Natural killer cell (primary cell): ENCODE data around the gene RBPJL. TPM values are rescaled to one million over a fixed set of nuclear protein-coding genes. Genes with fewer than 3 reads are reported as not detected.

ENCODE experiments used
- ATAC-seq, 3 donors: fragments of 150-1000 bp in 2 of 3; fragments of 200-7000 bp in 1 of 3; cut with Tn5 transposase; 1 replicate in 1 of 3; 2 replicates in 2 of 3; pipeline ENCODE4 v1.10.0; 2021; ENCODE audit warnings: mild to moderate bottlenecking in 2 of 3, moderate library complexity in 2 of 3
- DNase-seq, 2 donors: peaks; one replicate each; pipeline versions ENCODE4 v3.0.0 to v3.0.0-alpha.2; 2013 to 2021; ENCODE audit warnings: mixed read lengths in 1 of 2
- H3K27ac ChIP-seq: one replicate; pipeline ENCODE4 v1.5.1; 2013; ENCODE audit warnings: mild to moderate bottlenecking, low read length
- H3K27me3 ChIP-seq: one replicate; pipeline ENCODE4 v1.6.1; 2013; ENCODE audit warnings: low read length; ENCODE audit not compliant: control insufficient read depth, insufficient read depth
- H3K36me3 ChIP-seq: one replicate; pipeline ENCODE4 v1.6.1; 2013; ENCODE audit warnings: low read length; ENCODE audit not compliant: control insufficient read depth, insufficient read depth
- H3K4me1 ChIP-seq: one replicate; pipeline ENCODE4 v1.6.1; 2013; ENCODE audit warnings: low read length; ENCODE audit not compliant: control insufficient read depth, insufficient read depth
- H3K4me3 ChIP-seq: one replicate; pipeline ENCODE4 v1.5.1; 2013; ENCODE audit warnings: low read length
- H3K9me3 ChIP-seq: one replicate; pipeline ENCODE4 v1.6.1; 2013; ENCODE audit warnings: low read length; ENCODE audit not compliant: control insufficient read depth, insufficient read depth
- H3K27ac Mint-ChIP-seq, 2 donors: one replicate each; pipeline ENCODE4 v1.8.0; 2022; ENCODE audit warnings: mild to moderate bottlenecking in 2 of 2, mixed read lengths in 2 of 2, moderate library complexity in 1 of 2
- H3K27me3 Mint-ChIP-seq, 2 donors: one replicate each; pipeline ENCODE4 v1.8.0; 2022; ENCODE audit warnings: low read depth in 2 of 2, mixed read lengths in 2 of 2
- H3K36me3 Mint-ChIP-seq: one replicate; pipeline ENCODE4 v1.8.0; 2022; ENCODE audit warnings: mixed read lengths
- H3K4me1 Mint-ChIP-seq, 2 donors: one replicate each; pipeline ENCODE4 v1.8.0; 2022; ENCODE audit warnings: mixed read lengths in 2 of 2
- H3K4me3 Mint-ChIP-seq: one replicate; pipeline ENCODE4 v1.8.0; 2022; ENCODE audit warnings: mild to moderate bottlenecking, moderate library complexity, mixed read lengths
- H3K9me3 Mint-ChIP-seq, 2 donors: one replicate each; pipeline ENCODE4 v1.8.0; 2022; ENCODE audit warnings: mixed read lengths in 2 of 2
- WGBS: methylation state at CpG from one replicate; pipeline ENCODE4 v1.1.7; 2013; ENCODE audit warnings: missing lambda C conversion rate; ENCODE audit not compliant: insufficient coverage; 5-methylcytosine and 5-hydroxymethylcytosine counted together
- intact Hi-C: fragments of 100-400 bp; cut with micrococcal nuclease; formaldehyde crosslinking; loops from one replicate; pipeline ENCODE4 v1.14.2; 2022
- total RNA-seq, 4 donors: library from RNA; stranded (reverse); fragments of 120-200 nt in 1 of 4; gene quantifications; one replicate each; pipeline versions ENCODE4 v1.2.3 to v1.2.4, GENCODE V29; 2013 to 2022
- TF ChIP-seq, protein P1 (sequence below): fragments of 200-600 bp; IDR thresholded peaks from one replicate; pipeline ENCODE4 v1.8.0; 2022; ENCODE audit warnings: antibody characterized with exemption

The RBPJL gene
- total RNA-seq, 3 donors from 2014 or later (not counting 1 experiment from before 2014, with no cell fraction given): not detected

DNA sequence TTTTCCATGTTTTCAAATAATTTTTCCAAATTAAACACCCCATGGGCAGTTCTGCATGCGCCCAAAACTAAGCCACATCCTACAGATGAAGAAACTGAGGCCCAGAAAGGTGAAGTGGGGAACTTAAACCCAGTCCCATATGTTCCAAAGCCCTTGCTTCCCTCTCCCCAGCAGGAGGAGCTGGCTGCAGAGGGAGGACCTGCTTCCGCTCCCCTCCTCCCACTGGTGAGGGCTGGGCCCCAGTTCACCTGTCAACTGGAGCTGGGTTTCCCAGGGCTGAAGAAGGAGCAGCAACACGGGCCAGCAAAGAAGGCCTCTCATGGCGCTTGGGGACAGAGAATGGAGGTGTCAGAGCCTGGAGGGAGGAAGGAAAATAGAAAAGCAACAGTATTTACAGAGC lies 1.4 kb upstream of the RBPJL start:
- TF ChIP-seq, protein P1, sequence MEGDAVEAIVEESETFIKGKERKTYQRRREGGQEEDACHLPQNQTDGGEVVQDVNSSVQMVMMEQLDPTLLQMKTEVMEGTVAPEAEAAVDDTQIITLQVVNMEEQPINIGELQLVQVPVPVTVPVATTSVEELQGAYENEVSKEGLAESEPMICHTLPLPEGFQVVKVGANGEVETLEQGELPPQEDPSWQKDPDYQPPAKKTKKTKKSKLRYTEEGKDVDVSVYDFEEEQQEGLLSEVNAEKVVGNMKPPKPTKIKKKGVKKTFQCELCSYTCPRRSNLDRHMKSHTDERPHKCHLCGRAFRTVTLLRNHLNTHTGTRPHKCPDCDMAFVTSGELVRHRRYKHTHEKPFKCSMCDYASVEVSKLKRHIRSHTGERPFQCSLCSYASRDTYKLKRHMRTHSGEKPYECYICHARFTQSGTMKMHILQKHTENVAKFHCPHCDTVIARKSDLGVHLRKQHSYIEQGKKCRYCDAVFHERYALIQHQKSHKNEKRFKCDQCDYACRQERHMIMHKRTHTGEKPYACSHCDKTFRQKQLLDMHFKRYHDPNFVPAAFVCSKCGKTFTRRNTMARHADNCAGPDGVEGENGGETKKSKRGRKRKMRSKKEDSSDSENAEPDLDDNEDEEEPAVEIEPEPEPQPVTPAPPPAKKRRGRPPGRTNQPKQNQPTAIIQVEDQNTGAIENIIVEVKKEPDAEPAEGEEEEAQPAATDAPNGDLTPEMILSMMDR: no peak
- no peak overlapping the region for H3K4me3 ChIP-seq
- no peaks in the 10 kb centered on the region for H3K36me3 ChIP-seq
- intact Hi-C loops: no loop called here
- H3K9me3 Mint-ChIP-seq: no peaks in the 10 kb centered on the region
- no peak overlapping the region for H3K4me3 Mint-ChIP-seq
- no peaks in the 10 kb centered on the region for H3K4me1 Mint-ChIP-seq
- H3K9me3 ChIP-seq: no peaks in the 10 kb centered on the region
- no peak overlapping the region for H3K27ac Mint-ChIP-seq
- no peaks in the 10 kb centered on the region for H3K36me3 Mint-ChIP-seq
- no peak overlapping the region for H3K27ac ChIP-seq
- no peaks in the 10 kb centered on the region for H3K4me1 ChIP-seq
- peaks cover 5% of the 10 kb centered on the region for H3K27me3 ChIP-seq
- ATAC-seq (no peak), DNase-seq (no peak)
- H3K27me3 Mint-ChIP-seq: peaks cover 28 to 36% of the 10 kb centered on the region in 2 donors
- 80% methylated on average over 4 of the region's 4 CpGs for WGBS

DNA sequence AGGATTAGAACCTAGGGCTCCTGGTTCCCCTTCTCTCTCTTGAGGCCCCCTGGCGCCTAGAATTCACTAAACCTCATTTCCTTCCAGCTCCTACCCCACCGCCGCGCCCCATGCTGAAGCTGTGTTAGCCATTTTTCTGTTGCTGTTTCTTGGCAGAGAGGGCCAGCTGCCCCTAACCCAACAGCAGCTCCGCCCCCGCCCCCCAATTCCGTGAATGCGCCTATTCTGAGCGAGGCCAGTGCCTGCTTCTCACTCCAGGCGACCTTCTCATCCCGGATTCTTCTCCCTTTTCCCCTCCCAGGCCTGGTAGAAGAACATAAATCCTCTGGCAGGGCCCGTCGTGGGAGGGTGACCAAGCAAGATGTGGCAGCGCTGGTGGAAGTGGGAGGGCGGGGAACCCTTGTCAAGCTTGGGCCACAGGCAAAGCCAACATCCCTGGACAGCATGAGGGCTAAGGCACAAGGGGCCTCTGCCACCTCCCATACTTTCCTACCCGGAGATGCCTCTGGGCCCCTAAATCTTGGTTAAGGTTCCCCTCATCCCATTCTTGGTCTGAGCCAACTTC lies 518 bp downstream of the RBPJL start:
- Histone ChIP-seq H3K27ac (no peak overlapping the region), H3K9me3 (no peaks in the 10 kb centered on the region), H3K36me3 (no peaks in the 10 kb centered on the region), H3K4me1 (peaks cover 3% of the 10 kb centered on the region), H3K27me3 (peaks cover 6% of the 10 kb centered on the region), H3K4me3 (no peak overlapping the region)
- ATAC-seq (no peak), DNase-seq (no peak)
- Mint-ChIP-seq H3K27me3 (peaks cover 39 to 48% of the 10 kb centered on the region in 2 donors), H3K4me3 (no peak overlapping the region), H3K27ac (no peak overlapping the region), H3K36me3 (no peaks in the 10 kb centered on the region), H3K9me3 (no peaks in the 10 kb centered on the region), H3K4me1 (peaks cover 0 to 6% of the 10 kb centered on the region in 2 donors)
- intact Hi-C loops: no loop called here
- 62% methylated on average over 12 of the region's 16 CpGs for WGBS
- TF ChIP-seq, protein P1: no peak

DNA sequence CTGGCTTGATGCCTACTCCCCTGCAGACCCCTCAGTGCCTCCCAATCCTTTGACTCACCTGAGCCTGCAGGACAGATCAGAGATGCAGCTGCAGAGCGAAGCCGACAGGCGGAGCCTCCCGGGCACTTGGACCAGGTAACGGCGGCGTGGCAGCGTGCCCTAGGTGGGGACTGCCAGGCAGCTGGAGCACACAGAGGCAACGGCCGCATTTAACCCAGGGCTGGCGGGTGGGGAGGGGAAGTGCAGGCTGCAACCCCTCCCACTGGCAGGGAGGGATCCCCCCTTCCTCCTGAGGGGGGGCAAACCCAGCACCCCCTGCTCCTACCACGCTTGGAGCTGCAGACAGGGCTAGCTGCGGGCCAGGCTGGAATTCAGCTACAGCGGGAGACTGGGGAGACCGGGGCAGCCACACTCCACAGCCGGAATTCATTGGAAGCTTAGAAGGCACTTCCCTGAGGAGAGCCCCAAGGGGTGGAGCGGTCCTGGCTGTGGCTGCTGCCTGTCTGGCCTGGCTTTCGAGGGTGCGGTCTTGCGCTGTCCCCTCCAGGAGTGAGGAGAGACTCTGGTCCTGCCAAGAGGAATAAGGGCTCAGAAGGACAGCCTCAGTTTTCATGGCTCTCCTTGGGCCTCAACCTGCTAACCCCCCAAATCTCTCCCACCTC lies 1.6 kb downstream of the RBPJL start, which contains the start of gene MATN4:
TSS of gene MATN4 (minus strand) at position 183 of the 662 bp plus-strand sequence. CDS start 2,717 bp downstream, outside the sequence.
- no peak for DNase-seq
- H3K27ac Mint-ChIP-seq: no peak within 1 kb of the TSS
- H3K36me3 ChIP-seq: no peaks in the 10 kb centered on the region
- H3K27me3 ChIP-seq: peaks cover 6% of the 10 kb centered on the region
- H3K36me3 Mint-ChIP-seq: no peaks in the 10 kb centered on the region
- H3K9me3 Mint-ChIP-seq: no peaks in the 10 kb centered on the region
- intact Hi-C loops: no loop called here
- peaks cover 0 to 6% of the 10 kb centered on the region in 2 donors for H3K4me1 Mint-ChIP-seq
- H3K9me3 ChIP-seq: no peaks in the 10 kb centered on the region
- H3K27me3 Mint-ChIP-seq: peaks cover 38 to 40% of the 10 kb centered on the region in 2 donors
- no peak within 1 kb of the TSS for H3K4me3 ChIP-seq
- no peak within 1 kb of the TSS for H3K4me3 Mint-ChIP-seq
- no peak within 1 kb of the TSS for H3K27ac ChIP-seq
- WGBS: 65% methylated on average over 19 of the region's 20 CpGs
- TF ChIP-seq, protein P1: no peak
- peaks cover 3% of the 10 kb centered on the region for H3K4me1 ChIP-seq
- no peak for ATAC-seq
